ENCODE data around the gene BAZ2A. TPM values are rescaled to one million over a fixed set of nuclear protein-coding genes. Genes with fewer than 3 reads are reported as not detected.

The BAZ2A gene
- total RNA-seq, 1 experiment from 2014 or later: 106 TPM

- BruUV-seq (replicated peaks): no TSS peak
Measured at GRCh38 chr12:56616925-56617324, 13.2 kb downstream of the BAZ2A start.

More at GRCh38 chr12:56616925-56617324, 13.2 kb downstream of the BAZ2A start:
- H3K4me3 ChIP-seq (replicated peaks in 1 of 2; ENCODE audit: low read depth in 1 of 2, low read length in 2 of 2): no peak overlapping the region
- peaks cover 44 to 49% of the 10 kb centered on the region in 2 experiments; a peak in 3 of 4 replicates for H3K36me3 ChIP-seq (ENCODE audit: control insufficient read depth in 1 of 2, insufficient read depth in 2 of 2, low read length in 2 of 2)
- no peaks in the 10 kb centered on the region for H3K9me2 ChIP-seq (ENCODE audit: insufficient read depth)
- TF ChIP-seq, protein P1, sequence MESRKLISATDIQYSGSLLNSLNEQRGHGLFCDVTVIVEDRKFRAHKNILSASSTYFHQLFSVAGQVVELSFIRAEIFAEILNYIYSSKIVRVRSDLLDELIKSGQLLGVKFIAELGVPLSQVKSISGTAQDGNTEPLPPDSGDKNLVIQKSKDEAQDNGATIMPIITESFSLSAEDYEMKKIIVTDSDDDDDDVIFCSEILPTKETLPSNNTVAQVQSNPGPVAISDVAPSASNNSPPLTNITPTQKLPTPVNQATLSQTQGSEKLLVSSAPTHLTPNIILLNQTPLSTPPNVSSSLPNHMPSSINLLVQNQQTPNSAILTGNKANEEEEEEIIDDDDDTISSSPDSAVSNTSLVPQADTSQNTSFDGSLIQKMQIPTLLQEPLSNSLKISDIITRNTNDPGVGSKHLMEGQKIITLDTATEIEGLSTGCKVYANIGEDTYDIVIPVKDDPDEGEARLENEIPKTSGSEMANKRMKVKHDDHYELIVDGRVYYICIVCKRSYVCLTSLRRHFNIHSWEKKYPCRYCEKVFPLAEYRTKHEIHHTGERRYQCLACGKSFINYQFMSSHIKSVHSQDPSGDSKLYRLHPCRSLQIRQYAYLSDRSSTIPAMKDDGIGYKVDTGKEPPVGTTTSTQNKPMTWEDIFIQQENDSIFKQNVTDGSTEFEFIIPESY (IDR thresholded peaks at IDR 0.05; ENCODE audit: extremely low read depth, insufficient replicate concordance, low read length): no peak
- TF ChIP-seq JUND (IDR thresholded peaks at IDR 0.05): no peak
- no peak for TF ChIP-seq EGR1 (IDR thresholded peaks at IDR 0.05; ENCODE audit: low read depth)
- TF ChIP-seq, protein P2, sequence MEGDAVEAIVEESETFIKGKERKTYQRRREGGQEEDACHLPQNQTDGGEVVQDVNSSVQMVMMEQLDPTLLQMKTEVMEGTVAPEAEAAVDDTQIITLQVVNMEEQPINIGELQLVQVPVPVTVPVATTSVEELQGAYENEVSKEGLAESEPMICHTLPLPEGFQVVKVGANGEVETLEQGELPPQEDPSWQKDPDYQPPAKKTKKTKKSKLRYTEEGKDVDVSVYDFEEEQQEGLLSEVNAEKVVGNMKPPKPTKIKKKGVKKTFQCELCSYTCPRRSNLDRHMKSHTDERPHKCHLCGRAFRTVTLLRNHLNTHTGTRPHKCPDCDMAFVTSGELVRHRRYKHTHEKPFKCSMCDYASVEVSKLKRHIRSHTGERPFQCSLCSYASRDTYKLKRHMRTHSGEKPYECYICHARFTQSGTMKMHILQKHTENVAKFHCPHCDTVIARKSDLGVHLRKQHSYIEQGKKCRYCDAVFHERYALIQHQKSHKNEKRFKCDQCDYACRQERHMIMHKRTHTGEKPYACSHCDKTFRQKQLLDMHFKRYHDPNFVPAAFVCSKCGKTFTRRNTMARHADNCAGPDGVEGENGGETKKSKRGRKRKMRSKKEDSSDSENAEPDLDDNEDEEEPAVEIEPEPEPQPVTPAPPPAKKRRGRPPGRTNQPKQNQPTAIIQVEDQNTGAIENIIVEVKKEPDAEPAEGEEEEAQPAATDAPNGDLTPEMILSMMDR (IDR thresholded peaks at IDR 0.05 in 2 of 3, conservative IDR thresholded peaks at IDR 0.05 in 1 of 3; ENCODE audit: borderline replicate concordance in 1 of 3, insufficient read depth in 1 of 3, low read depth in 2 of 3, low read length in 2 of 3): no peak
- no peak for TF ChIP-seq FOSL1 (IDR thresholded peaks at IDR 0.05; ENCODE audit: low read depth)
- H3K9ac ChIP-seq (ENCODE audit: low read length): no peak overlapping the region
- RAD21 ChIA-PET (ENCODE audit: low non-redundant PET in 1 of 2, low total read pairs in 2 of 2, uncharacterized antibody in 2 of 2, unreplicated experiment in 2 of 2): no interaction called here
- intact Hi-C loops (cut with micrococcal nuclease): no loop called here
- ATAC-seq (no peak), DNase-seq (ENCODE audit: low read depth, low spot score) (no peak)
- H3K9me3 ChIP-seq (ENCODE audit: control insufficient read depth in 1 of 2, insufficient read depth in 1 of 2, low read depth in 1 of 2, low read length in 2 of 2): no peaks in the 10 kb centered on the region
- 0 out of 2 replicates have a peak, but pooled peaks cover 6% of the 10 kb centered on the region for H4K20me1 ChIP-seq (ENCODE audit: insufficient read depth)
- CTCF ChIA-PET: no interaction called here
- POLR2A ChIA-PET: interaction anchor here (0.7 kb wide), 1 partner anchor 19 kb away, joined by 3 read pairs; no protein-coding TSS in a partner anchor
- H3K27ac ChIP-seq (ENCODE audit: low read depth, low read length): no peak overlapping the region
- H3K4me1 ChIP-seq (ENCODE audit: control insufficient read depth in 1 of 2, insufficient read depth in 2 of 2, low read length in 2 of 2): no peaks in the 10 kb centered on the region
- no peak overlapping the region for H3K4me2 ChIP-seq (ENCODE audit: low read length)
- peaks cover 47% of the 10 kb centered on the region for H3K79me2 ChIP-seq (ENCODE audit: insufficient read depth, low read length)
- no peak overlapping the region for H2AFZ ChIP-seq (ENCODE audit: low read depth, low read length, poor library complexity, severe bottlenecking)
- no peaks in the 10 kb centered on the region for H3K27me3 ChIP-seq (ENCODE audit: insufficient read depth, low read length)
